ENCODE data around the gene AXIN2.

AXIN2 gene, protein sequence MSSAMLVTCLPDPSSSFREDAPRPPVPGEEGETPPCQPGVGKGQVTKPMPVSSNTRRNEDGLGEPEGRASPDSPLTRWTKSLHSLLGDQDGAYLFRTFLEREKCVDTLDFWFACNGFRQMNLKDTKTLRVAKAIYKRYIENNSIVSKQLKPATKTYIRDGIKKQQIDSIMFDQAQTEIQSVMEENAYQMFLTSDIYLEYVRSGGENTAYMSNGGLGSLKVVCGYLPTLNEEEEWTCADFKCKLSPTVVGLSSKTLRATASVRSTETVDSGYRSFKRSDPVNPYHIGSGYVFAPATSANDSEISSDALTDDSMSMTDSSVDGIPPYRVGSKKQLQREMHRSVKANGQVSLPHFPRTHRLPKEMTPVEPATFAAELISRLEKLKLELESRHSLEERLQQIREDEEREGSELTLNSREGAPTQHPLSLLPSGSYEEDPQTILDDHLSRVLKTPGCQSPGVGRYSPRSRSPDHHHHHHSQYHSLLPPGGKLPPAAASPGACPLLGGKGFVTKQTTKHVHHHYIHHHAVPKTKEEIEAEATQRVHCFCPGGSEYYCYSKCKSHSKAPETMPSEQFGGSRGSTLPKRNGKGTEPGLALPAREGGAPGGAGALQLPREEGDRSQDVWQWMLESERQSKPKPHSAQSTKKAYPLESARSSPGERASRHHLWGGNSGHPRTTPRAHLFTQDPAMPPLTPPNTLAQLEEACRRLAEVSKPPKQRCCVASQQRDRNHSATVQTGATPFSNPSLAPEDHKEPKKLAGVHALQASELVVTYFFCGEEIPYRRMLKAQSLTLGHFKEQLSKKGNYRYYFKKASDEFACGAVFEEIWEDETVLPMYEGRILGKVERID

DNA sequence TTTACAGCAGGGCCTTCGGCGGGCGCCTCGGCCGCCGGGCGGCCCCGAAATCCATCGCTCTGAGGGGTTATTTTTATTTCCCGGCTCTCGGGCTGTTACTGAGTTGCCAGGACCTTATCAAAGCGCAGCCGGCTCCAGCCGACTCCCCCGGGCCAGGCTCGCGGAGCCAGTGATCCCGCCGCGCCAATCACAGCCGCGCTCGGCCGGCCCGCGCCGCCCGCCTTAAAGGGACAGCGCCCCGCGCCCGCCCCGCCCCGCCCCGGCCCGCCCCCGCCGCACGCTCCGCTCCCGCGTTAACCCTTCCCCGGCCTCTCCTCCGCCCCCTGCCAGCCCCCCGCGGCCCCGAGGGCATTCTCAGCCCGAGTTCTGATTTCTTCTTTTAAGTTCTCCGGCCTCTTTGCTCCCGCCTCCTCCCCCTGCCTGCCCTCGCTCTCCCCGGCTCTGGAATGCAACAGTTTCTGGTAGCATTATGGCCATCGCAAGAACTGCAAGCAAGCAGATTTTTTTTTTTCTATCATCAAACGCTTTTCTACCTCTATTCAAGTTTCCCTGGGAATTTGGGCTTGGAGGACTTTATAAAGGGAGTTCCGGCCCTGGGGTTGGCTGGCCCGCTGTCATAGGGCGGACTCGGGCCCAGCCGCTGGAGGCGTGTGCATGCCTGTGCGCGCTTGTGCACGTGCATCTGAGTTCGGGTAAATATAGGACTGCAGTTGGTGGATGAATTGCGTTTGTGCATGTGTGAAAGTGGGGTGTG is at the start of gene AXIN2:
AXIN2 (minus strand) TSS at position 197 of the 754 bp plus-strand sequence. CDS start 3,028 bp downstream, outside the sequence.
- Histone ChIP-seq H3K4me3 (ENCODE audit: low read length) (peak within 1 kb of the TSS; percentile 18), H3K9ac (ENCODE audit: low read length) (peak within 1 kb of the TSS; percentile 73), H3K4me1 (ENCODE audit: control insufficient read depth, insufficient read depth, low read length) (peaks cover 29% of the 10 kb centered on the region)

GRCh38 chr17:65609749-65610148 is 48.3 kb upstream of the AXIN2 start:
- Histone ChIP-seq H3K27me3 (ENCODE audit: control insufficient read depth, insufficient read depth, low read length) (no peaks in the 10 kb centered on the region), H3K9ac (ENCODE audit: low read length) (no peak overlapping the region), H3K4me3 (ENCODE audit: low read length) (no peak overlapping the region), H3K4me1 (ENCODE audit: control insufficient read depth, insufficient read depth, low read length) (peaks cover 30% of the 10 kb centered on the region), H3K36me3 (ENCODE audit: control insufficient read depth, insufficient read depth, low read length) (no peaks in the 10 kb centered on the region), H3K9me3 (ENCODE audit: control insufficient read depth, low read length) (no peaks in the 10 kb centered on the region)

More for the DNA sequence above, at the start of gene AXIN2:
- no peaks in the 10 kb centered on the region for H3K27me3 ChIP-seq (ENCODE audit: control insufficient read depth, insufficient read depth, low read length)
- no peaks in the 10 kb centered on the region for H3K36me3 ChIP-seq (ENCODE audit: control insufficient read depth, insufficient read depth, low read length)
- H3K9me3 ChIP-seq (ENCODE audit: control insufficient read depth, low read length), result no peaks in the 10 kb centered on the region

GRCh38 chr17:65609286-65609685 is 47.8 kb upstream of the AXIN2 start:
- no peaks in the 10 kb centered on the region for H3K27me3 ChIP-seq (ENCODE audit: control insufficient read depth, insufficient read depth, low read length)
- no peaks in the 10 kb centered on the region for H3K36me3 ChIP-seq (ENCODE audit: control insufficient read depth, insufficient read depth, low read length)
- peaks cover 30% of the 10 kb centered on the region for H3K4me1 ChIP-seq (ENCODE audit: control insufficient read depth, insufficient read depth, low read length)
- no peak overlapping the region for H3K9ac ChIP-seq (ENCODE audit: low read length)
- H3K4me3 ChIP-seq (ENCODE audit: low read length), result no peak overlapping the region
- no peaks in the 10 kb centered on the region for H3K9me3 ChIP-seq (ENCODE audit: control insufficient read depth, low read length)

DNA sequence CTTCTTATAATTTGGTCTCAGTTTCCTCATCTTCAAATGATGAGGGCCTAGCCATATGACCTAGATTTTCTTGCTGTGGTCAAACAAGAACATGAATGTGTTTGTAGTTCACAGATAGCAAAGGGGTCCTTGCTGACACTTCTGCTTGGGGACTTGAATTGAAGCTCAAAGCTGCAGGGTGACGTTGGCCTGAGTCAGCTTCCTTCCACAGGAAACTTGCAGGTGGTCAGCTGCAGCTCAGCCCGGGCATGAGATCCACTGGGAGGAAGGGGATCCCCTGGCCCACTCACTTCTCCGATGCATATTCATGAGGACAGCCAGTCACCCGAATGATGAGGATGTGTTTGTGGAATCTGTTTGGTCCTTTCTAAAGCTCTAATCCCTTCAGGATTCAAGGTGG is 42.6 kb upstream of the AXIN2 start:
- no peaks in the 10 kb centered on the region for H3K9me3 ChIP-seq (ENCODE audit: control insufficient read depth, low read length)
- H3K4me3 ChIP-seq (ENCODE audit: low read length), result no peak overlapping the region
- no peaks in the 10 kb centered on the region for H3K36me3 ChIP-seq (ENCODE audit: control insufficient read depth, insufficient read depth, low read length)
- no peak overlapping the region for H3K9ac ChIP-seq (ENCODE audit: low read length)
- no peaks in the 10 kb centered on the region for H3K4me1 ChIP-seq (ENCODE audit: control insufficient read depth, insufficient read depth, low read length)
- no peaks in the 10 kb centered on the region for H3K27me3 ChIP-seq (ENCODE audit: control insufficient read depth, insufficient read depth, low read length)

- no peaks in the 10 kb centered on the region for H3K36me3 ChIP-seq (ENCODE audit: control insufficient read depth, insufficient read depth, low read length)
- no peak overlapping the region for H3K9ac ChIP-seq (ENCODE audit: low read length)
- H3K4me3 ChIP-seq (ENCODE audit: low read length), result no peak overlapping the region
- H3K4me1 ChIP-seq (ENCODE audit: control insufficient read depth, insufficient read depth, low read length), result no peaks in the 10 kb centered on the region
- H3K27me3 ChIP-seq (ENCODE audit: control insufficient read depth, insufficient read depth, low read length), result no peaks in the 10 kb centered on the region
- H3K9me3 ChIP-seq (ENCODE audit: control insufficient read depth, low read length), result no peaks in the 10 kb centered on the region
Measured at GRCh38 chr17:65601881-65602280, 40.4 kb upstream of the AXIN2 start.

GRCh38 chr17:65601145-65601544 is 39.7 kb upstream of the AXIN2 start:
- Histone ChIP-seq H3K4me3 (ENCODE audit: low read length) (no peak overlapping the region), H3K4me1 (ENCODE audit: control insufficient read depth, insufficient read depth, low read length) (no peaks in the 10 kb centered on the region), H3K9me3 (ENCODE audit: control insufficient read depth, low read length) (no peaks in the 10 kb centered on the region), H3K27me3 (ENCODE audit: control insufficient read depth, insufficient read depth, low read length) (no peaks in the 10 kb centered on the region), H3K9ac (ENCODE audit: low read length) (no peak overlapping the region), H3K36me3 (ENCODE audit: control insufficient read depth, insufficient read depth, low read length) (no peaks in the 10 kb centered on the region)

- no peak overlapping the region for H3K9ac ChIP-seq (ENCODE audit: low read length)
- H3K27me3 ChIP-seq (ENCODE audit: control insufficient read depth, insufficient read depth, low read length), result no peaks in the 10 kb centered on the region
- H3K4me3 ChIP-seq (ENCODE audit: low read length), result no peak overlapping the region
- no peaks in the 10 kb centered on the region for H3K36me3 ChIP-seq (ENCODE audit: control insufficient read depth, insufficient read depth, low read length)
- H3K4me1 ChIP-seq (ENCODE audit: control insufficient read depth, insufficient read depth, low read length), result no peaks in the 10 kb centered on the region
- H3K9me3 ChIP-seq (ENCODE audit: control insufficient read depth, low read length), result no peaks in the 10 kb centered on the region
Measured at GRCh38 chr17:65600518-65600917, 39.1 kb upstream of the AXIN2 start.

DNA sequence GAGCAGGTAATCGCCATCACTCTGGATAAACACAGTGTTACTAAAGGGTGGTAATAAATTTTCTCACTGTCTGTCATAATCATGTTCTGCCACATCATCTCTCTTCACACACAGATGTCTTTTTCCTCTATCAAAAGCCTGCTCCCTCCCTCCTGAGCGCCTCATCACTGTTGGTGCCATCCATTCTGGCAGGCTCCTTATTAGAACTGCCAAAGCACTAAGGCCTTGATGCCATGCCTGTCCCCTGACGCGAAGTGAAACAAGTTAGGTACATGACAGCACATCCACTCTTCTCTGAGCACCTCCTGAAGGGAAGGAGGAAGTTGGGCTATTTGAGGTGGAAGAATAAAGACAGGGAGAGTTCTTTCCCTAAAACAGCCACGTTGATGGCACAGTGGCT is 38.2 kb upstream of the AXIN2 start:
- Histone ChIP-seq H3K27me3 (ENCODE audit: control insufficient read depth, insufficient read depth, low read length) (no peaks in the 10 kb centered on the region), H3K4me1 (ENCODE audit: control insufficient read depth, insufficient read depth, low read length) (no peaks in the 10 kb centered on the region), H3K36me3 (ENCODE audit: control insufficient read depth, insufficient read depth, low read length) (no peaks in the 10 kb centered on the region), H3K9ac (ENCODE audit: low read length) (no peak overlapping the region), H3K9me3 (ENCODE audit: control insufficient read depth, low read length) (no peaks in the 10 kb centered on the region), H3K4me3 (ENCODE audit: low read length) (no peak overlapping the region)

GRCh38 chr17:65598746-65599145 is 37.3 kb upstream of the AXIN2 start:
- H3K9ac ChIP-seq (ENCODE audit: low read length), result no peak overlapping the region
- no peaks in the 10 kb centered on the region for H3K36me3 ChIP-seq (ENCODE audit: control insufficient read depth, insufficient read depth, low read length)
- H3K4me1 ChIP-seq (ENCODE audit: control insufficient read depth, insufficient read depth, low read length), result no peaks in the 10 kb centered on the region
- no peaks in the 10 kb centered on the region for H3K27me3 ChIP-seq (ENCODE audit: control insufficient read depth, insufficient read depth, low read length)
- H3K9me3 ChIP-seq (ENCODE audit: control insufficient read depth, low read length), result no peaks in the 10 kb centered on the region
- H3K4me3 ChIP-seq (ENCODE audit: low read length), result no peak overlapping the region

DNA sequence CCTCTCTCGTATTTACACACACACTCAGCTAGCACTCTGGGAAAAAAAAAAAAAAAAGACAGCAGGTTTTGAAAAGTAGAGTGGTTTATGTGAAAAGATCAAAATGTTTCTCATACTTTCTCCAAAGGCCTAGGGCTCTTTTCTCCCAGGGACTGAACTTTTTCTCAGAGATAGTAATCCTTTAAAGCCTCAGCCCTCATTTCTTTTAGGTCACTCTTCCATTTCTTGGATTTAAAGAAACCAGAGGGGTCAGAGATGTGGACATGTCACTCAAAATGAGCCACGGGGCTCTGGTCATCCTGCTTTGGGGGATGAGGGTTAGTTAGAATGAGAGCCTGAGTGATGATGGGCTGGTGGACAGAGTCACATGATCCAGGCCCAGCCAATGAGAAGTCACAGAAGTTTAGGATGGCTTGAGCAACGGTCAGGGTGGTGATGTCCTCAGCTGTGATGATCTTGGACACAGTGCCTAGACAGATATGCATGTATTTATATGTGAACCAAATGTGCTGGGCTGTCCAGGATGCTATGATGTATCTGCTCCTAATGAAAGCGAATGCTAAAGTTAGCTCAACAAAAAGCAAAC is 33.7 kb upstream of the AXIN2 start:
- H3K4me1 ChIP-seq (ENCODE audit: control insufficient read depth, insufficient read depth, low read length), result no peaks in the 10 kb centered on the region
- H3K4me3 ChIP-seq (ENCODE audit: low read length), result no peak overlapping the region
- no peak overlapping the region for H3K9ac ChIP-seq (ENCODE audit: low read length)
- no peaks in the 10 kb centered on the region for H3K36me3 ChIP-seq (ENCODE audit: control insufficient read depth, insufficient read depth, low read length)
- H3K9me3 ChIP-seq (ENCODE audit: control insufficient read depth, low read length), result no peaks in the 10 kb centered on the region
- H3K27me3 ChIP-seq (ENCODE audit: control insufficient read depth, insufficient read depth, low read length), result no peaks in the 10 kb centered on the region

- Histone ChIP-seq H3K36me3 (ENCODE audit: control insufficient read depth, insufficient read depth, low read length) (no peaks in the 10 kb centered on the region), H3K9me3 (ENCODE audit: control insufficient read depth, low read length) (no peaks in the 10 kb centered on the region), H3K4me3 (ENCODE audit: low read length) (no peak overlapping the region), H3K4me1 (ENCODE audit: control insufficient read depth, insufficient read depth, low read length) (peaks cover 3% of the 10 kb centered on the region), H3K27me3 (ENCODE audit: control insufficient read depth, insufficient read depth, low read length) (no peaks in the 10 kb centered on the region), H3K9ac (ENCODE audit: low read length) (peak overlapping the region; percentile 7)
Measured at GRCh38 chr17:65593855-65594845, 32.7 kb upstream of the AXIN2 start.

All from mucosa of stomach (tissue), 1 donor.